Astrocyte of the cerebellum (primary cell): ENCODE data around the gene NPPB.

Experiments
- DNase-seq: peaks from one replicate; pipeline ENCODE4 v3.0.0-alpha.2; 2011; ENCODE audit warnings: low read depth
- H3K4me3 ChIP-seq: 2 replicates; pipeline ENCODE4 v1.5.1; 2011; ENCODE audit warnings: mild to moderate bottlenecking, low read depth, low read length, moderate library complexity
- CTCF ChIP-seq: IDR thresholded peaks from 2 replicates; pipeline ENCODE4 v1.5.1; 2012; ENCODE audit warnings: low read length, low read depth, moderate library complexity, mild to moderate bottlenecking; ENCODE audit errors: missing control alignments
- in situ Hi-C: cut with HindIII; loops from 2 replicates; pipeline ENCODE4 v1.10.0; 2017; ENCODE audit warnings: low sequenced_read_pairs

The NPPB gene

GRCh38 chr1:11850156-11850555, 8.6 kb downstream of the NPPB start:
- no peak for DNase-seq
- TF ChIP-seq CTCF: no peak
- in situ Hi-C loops: no loop called here

GRCh38 chr1:11848373-11848700, 10.4 kb downstream of the NPPB start:
- TF ChIP-seq CTCF: no peak

More at GRCh38 chr1:11850156-11850555, 8.6 kb downstream of the NPPB start:
- H3K4me3 ChIP-seq: no peak overlapping the region

GRCh38 chr1:11847667-11848372, 10.9 kb downstream of the NPPB start, which contains the start of gene NPPA:
TSS of gene NPPA (minus strand) at chr1:11847783. CDS start at chr1:11847684, 99 bp downstream.
- in situ Hi-C loops: no loop called here
- no peak for TF ChIP-seq CTCF
- H3K4me3 ChIP-seq: no peak within 1 kb of the TSS
- no peak for DNase-seq

More at GRCh38 chr1:11848373-11848700, 10.4 kb downstream of the NPPB start:
- DNase-seq: no peak
- in situ Hi-C loops: no loop called here
- no peak overlapping the region for H3K4me3 ChIP-seq

- in situ Hi-C loops: no loop called here
- DNase-seq: peak; percentile 22
- no peak overlapping the region for H3K4me3 ChIP-seq
- TF ChIP-seq CTCF: no peak
Observed at GRCh38 chr1:11845641-11846335, 13.0 kb downstream of the NPPB start.

GRCh38 chr1:11842154-11843041, 16.3 kb downstream of the NPPB start:
- no peak for TF ChIP-seq CTCF
- H3K4me3 ChIP-seq: no peak overlapping the region
- in situ Hi-C loops: no loop called here
- no peak for DNase-seq

GRCh38 chr1:11841245-11842153, 17.2 kb downstream of the NPPB start:
- in situ Hi-C loops: no loop called here
- TF ChIP-seq CTCF: no peak
- no peak for DNase-seq
- no peak overlapping the region for H3K4me3 ChIP-seq
